IPS-NIHi11 (cell line): ENCODE results near the gene ARFIP1.
"Not testable (repeated sequence)": the region's sequence is repeated elsewhere in the genome, so short reads cannot be mapped to it uniquely, and the experiment has no call there.

Source experiments
- DNase-seq: peaks from one replicate; pipeline ENCODE4 v3.0.0; 2012; ENCODE audit warnings: mixed read lengths, low spot score

Gene ARFIP1

DNA sequence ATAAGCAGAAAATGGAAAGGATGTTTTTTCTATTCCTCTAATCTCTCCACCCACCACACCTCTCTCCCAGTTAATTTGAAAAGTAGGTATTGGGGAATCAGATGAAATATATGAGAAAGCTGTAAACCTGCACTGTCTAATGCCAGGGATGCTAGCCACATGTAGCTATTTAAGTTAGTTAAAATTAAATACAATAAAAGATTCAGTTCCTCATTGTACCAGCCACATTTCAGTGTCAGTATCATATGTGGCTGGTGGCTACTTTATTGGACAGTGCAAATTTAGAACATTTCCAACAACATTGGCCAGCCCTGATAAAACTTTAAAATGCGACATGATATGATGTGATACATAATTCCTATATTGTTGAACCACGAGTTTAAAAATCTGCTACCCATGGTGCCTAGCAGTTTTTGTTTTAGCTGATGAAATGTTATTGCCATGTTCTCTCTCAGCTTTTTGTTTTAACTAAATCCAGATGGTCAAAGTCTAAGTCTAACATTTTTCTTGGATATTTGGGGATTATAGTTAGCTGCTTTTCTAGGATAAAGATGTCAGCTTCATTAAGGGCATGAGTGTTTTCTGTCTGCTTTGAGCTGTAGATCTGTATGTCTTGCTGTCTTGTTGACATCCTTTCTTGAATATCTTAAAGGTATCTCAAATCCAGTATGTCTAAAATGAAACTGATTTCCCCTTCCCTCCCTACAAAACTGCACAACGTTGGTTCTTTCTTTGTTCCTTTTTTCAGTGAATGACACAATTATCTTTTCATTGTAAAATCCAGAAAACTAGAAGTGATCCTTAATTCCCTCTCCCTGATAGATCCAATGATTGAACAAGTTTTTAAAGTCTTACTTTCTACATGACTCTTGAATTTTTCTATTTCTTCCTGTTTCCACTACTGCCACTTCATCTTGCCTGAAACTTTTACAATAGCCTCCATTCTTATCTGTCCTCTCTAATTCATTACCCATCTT, 6.2 kb downstream of the ARFIP1 start:
- no peak for DNase-seq

DNA sequence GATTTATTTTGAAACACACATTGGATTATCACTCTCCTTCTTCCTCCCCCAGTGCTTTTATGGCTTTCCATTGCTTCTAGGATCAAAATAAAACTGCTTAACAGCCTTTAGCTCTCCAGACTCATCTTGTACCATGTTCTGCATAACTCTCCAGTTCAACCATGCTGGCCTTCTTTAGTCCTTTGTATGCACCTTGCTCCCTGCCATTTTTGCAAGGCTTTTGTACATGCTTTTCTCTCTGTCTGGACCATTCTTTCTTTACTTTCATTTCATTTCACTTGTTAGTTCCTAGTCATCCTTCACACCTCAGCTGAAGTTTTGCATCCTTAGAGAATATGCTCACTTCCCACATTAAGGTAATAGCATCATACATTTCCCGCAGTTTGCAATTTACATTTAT, 6.9 kb downstream of the ARFIP1 start:
- no peak for DNase-seq

DNA sequence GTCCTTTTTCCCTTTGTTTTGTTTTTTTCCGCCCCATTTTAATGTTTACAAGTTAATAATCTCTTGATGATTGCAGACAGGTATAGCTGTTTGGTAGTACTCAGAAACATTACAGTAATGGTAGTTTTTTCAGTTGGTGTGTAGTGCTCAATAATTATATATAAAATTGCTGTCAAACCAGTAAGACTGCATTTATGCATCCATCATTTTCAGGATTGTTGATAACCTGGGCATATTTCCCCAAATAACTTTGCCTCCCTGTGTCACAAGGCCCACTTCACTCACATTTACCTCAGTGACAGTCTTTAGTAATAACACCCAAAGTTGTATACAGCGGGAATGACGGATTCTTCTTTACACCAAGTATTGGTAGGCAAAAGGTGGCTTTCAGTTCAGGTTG, 16.1 kb downstream of the ARFIP1 start:
- no peak for DNase-seq

DNA sequence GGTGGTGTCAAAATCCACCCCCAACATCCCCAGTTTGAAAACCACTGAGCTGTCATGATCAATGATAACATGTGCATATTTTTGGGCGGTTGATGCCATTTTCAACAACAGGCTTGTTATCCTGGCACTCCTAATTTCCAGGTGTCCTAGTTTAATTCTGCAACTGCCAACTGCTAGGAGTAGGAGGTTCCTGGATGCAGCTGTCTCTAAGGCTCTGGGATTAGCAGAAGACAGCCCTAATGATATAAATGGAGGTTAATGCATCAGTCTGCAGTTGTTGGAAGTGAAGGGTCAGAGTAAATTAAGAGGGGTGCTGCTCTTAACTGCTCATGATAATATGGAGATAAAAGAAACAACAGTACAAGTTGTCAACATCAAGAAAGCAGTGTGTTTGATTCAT, 23.8 kb downstream of the ARFIP1 start:
- no peak for DNase-seq

DNA sequence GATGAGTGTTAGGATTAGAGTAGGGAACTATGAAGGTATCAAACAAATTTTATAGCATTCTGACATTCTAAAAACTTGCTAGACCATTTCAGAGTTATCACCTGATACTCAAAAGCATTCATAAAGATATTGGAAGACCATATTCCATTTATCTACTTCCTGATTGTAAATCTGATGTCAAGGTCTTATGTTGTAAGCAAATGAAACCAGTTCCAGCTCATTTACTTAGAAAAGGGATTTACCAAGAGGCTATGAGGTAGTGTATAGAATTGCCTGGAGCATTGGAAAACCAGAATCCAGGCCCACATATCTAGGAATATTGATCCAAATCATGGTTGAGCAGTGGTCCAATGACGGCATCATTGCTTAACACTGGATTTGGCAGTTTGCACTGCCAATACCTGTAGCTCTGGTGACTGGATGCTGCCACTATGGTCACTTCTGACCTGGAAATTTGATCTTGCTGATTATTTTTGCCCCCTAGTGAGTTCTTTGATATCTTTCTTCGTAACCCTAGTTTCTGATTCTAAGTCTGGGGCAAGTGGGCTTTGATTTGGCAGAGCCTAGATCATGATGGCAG, 25.4 kb downstream of the ARFIP1 start:
- no peak for DNase-seq

DNA sequence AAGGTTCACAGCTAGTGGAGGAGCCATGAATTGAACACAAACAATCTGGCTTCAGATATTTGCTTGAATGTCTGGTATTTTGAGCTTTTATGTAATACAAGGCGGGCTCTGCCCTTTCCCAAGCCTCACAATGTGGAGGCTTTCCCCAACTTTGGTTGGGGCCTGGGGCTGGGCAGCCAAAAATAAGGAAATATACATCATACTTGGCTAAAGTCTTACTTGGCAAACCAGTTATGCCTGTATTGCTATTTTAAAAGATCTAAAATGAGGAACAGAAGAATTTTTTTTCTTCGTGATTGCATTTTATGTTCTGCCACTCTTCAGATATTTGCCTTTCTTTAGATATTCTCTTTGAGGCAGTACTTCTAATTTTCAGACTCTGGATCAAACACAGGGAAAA, 26.1 kb downstream of the ARFIP1 start:
- DNase-seq = no peak

DNA sequence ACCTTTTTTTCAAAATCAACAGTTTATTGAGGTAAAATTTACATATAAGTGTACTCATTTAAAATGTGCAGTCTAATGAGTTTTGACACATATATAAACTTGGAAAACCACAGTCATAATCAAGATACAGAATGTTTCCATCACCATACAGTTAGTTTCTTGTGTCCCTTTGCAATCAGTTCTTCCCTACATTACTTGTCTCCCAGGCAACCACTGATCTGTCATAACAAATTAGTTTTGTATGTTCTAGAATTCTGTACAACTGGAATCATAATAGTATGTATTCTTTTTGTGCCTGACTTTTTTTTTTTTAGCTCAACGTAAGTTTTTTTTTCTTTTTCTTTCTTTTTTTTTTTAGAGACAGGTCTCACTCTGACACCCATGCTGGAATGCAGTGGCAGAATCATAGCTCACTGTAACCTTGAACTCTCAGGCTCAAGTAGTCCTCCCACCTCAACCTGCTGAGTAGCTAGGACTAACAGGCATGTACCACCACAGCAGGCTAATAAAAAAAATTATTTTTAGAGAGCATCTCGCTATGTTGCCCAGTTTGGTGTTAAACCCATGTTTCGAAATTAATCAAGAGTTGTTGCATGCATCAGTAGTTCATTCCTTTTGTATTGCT, 26.9 kb downstream of the ARFIP1 start:
- no peak for DNase-seq

DNA sequence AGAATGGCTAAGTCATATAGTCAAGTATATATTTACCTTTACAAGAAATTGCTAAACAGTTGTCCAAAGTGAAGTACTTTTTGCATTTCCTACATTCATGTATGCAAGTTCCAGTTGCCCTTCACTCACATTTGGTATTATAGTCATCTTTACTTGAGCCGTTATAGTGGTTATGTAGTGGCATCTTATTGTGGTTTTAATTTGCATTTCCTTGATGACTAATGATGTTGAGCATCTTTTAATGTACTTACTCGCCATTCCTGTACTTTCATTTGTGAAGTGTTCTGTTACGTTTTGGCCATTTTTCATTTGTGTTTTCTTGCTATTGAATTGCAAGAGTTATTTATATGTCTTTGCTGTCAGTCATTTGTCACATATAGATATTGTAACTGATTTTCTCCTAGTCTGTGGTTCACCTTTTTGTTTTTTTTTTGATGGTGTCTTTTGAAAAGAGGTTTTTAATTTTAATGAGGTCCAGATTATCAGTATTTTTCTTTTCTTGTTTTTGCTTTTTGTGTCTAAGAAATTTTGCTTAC, 27.6 kb downstream of the ARFIP1 start:
- DNase-seq = no peak

DNA sequence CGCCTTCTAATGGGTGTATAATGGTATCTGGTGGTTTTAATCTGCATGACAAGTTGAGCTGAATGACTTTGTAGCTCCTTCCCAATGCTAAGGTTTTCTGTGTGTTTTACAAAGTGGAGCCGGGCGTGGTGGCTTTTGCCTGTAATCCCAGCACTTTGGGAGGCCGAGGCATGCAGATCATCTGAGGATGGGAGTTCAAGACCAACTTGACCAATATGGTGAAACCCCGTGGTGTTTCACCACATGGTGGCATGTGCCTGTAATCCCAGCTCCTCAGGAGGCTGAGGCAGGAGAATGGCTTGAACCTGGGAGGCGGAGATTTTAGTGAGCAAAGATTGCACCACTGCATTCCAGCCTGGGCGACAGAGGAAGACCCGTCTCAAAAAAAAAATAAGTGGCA, 28.9 kb downstream of the ARFIP1 start:
- no peak for DNase-seq

DNA sequence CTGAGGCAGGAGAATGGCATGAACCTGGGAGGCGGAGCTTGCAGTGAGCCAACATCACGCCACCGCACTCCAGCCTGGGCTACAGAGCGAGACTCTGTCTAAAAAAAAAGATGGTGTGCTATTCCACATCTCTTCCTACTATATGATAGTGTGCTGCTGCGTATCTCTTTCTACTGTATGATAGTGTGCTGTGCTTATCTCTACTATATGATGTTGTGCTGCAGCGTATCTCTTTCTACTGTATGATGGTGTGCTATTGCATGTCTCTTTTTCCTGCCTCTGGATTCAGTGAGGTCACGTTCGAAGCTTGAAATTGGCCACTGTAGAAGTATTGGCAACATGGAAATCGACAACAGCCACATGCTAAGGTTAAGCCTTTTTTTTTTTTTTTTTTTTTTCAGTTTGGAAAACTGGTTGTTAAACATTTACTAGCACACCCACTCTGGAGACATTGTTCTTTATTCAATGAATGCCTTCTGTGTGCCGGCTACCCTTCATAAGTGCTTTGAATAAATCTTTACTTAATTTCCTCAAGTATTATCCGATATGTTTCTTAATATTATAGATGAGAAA, 31.0 kb downstream of the ARFIP1 start:
- no peak for DNase-seq

DNA sequence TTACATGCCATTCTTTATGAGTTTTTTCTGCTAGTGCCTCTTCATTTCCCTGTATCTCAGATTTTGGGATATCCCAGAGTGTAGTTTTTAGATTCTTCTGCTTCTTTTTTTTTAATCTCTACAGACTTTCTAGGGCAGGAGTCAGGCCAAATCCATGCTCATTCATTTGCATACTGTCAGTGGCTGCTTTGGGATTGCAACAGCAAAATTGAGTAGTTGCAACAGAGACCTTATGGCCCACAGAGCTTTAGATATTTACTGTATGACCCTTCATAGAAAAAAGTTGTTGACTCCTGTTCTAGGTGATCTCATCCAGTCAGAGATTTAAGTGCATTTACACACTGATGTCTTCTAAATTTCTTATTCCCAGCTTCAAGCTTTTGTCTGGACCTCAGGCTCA, 35.3 kb downstream of the ARFIP1 start:
- no peak for DNase-seq

DNA sequence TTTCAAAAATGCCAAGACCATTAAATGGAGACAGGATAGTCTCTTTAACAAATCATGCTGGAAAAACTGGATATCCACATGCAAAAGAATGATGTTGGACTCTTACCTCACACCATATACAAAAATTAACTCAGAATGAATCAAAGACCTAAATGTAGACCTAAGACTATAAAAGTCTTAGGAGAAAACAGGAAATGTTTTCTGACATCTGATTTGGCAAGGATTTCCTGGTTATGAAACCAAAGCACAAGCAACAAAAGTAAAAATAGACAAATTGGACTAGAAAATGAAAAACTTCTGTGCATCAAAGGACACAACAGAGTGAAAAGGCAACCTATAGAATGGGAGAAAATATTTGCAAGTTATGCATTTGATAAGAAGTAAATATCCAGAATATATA, 37.6 kb downstream of the ARFIP1 start:
- DNase-seq = no peak

DNA sequence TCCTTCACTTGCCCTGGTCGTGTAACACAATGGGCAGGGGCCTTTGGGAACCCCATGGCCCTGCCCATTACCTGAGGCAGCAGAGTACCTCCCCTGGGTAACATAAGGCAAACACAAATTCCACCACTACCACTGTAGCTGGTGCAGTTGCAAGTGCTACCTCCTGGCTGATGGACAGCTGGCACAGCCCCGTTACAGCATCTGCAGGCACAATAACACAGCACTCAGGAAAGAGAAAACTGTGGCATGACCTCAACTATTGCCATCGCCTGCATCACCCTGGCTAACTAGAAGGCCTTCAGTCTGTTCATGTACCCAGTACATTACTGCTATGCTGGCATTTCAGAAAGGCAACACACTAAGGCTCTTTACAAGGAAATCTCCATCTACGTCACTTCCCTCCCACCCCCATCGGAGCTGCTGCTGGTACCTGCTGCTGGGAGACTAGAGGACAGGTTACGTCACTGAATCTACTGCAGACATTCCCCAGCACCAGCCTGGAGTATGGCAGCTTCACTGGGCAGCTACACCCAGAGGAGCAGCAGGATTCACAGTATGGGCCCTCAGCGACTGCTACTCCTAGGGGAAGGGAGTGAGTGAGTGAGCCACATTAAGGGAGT, 39.4 kb downstream of the ARFIP1 start:
- DNase-seq = no peak

DNA sequence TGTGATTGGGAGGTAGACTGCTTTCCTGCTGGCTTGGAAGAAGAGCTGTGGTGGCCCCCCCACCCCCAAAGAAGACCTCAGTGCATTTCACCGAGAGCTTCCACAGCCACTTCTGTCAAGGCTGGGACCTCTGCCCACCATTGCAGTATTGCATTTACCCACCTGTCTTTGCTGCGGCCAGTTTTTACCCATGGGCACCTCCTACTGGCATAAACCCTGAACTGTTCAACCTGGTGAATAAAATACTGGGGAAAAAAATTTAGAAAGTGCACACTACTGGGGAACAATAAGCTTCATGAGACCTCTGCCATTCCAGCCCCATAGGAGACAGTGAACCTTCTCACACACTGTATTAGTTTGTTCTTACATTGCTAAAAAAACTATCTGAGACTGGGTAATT, 40.3 kb downstream of the ARFIP1 start:
- no peak for DNase-seq

DNA sequence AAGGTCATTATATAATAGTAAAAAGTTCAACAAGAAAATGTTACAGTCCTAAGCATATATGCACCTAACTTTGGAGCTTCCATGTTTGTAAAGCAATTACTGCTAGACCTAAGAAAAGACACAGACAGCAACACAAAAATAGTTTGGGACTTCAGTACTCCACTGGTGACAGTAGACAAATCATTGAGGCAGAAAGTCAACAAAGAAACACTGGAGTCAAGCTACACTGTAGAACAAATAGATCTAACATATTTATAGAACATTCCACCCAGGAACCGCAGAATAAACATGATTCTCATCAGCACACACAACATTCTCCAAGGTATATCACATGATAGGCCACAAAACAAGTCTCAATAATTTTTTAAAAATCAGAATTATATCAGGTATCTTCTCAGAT, 42.6 kb downstream of the ARFIP1 start:
- DNase-seq = no peak

DNA sequence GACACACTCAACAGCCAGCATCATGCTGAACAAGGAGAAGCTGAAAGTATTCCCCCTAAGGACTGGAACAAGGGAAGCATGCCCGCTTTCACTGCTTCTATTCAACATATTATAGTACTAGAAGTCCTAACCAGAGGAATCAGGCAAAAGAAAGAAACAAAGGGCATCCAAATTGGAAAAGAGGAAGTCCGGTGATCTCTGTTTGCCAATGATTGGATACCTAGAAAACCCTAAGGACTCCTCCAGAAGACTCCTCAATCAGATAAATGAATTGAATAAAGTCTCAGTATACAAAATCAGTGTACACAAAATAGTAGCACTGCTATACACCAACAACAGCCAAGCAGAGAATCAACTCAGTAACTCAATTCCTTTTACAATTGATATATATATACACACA, 44.8 kb downstream of the ARFIP1 start:
- no peak for DNase-seq

DNA sequence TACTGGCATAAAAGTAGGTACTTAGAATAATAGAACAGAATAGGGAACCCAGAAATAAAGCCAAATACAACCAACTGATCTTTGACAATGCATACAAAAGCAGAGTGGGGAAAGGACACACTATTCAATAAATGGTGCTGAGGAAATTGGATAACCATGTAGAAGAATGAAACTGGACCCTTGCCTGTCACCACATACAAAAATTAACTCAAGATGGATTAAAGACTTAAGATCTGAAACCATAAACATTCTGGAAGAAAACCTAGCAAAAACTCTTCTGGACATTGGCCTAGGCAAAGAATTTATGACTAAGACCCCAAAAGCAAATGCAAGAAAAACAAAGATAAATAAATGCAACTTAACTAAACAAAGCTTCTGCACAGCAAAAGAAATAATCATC, 45.6 kb downstream of the ARFIP1 start:
- no peak for DNase-seq

DNA sequence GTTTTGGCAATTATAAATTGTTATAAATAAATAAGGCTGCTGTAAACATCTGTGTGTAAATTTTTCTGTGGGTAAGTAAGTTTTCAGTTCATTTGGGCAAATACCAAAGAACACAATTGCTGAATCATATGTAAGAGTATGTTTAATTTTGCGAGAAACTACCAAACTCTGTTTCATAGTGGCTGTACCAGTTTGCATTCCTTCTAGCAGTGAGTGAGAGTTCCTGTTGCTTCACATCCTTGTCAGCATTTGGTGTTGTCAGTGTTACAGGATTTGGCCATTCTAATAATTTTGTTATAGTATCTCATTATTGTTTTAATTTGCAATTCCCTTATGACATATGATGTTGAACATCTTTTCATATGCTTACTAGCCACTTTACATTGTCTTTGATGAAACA, 48.4 kb downstream of the ARFIP1 start:
- no peak for DNase-seq

DNA sequence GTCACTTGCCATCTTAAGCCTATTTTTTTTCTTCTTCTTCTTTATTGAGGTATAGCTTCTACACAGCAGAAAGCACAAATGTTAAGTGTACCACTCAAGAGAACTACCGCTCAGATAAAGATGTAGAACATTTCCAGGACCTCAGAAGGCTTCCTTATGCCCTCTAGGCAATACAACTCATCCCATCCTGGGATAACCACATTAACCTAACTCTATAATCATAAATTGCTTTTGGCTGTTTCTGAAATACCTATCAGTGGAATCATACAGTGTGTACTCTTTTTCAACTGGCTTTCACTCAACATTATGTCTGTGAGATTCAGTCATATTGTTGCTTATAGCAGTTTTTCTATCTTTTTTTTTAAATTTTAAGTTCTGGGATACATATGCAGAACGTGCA, 51.7 kb downstream of the ARFIP1 start:
- DNase-seq = no peak

DNA sequence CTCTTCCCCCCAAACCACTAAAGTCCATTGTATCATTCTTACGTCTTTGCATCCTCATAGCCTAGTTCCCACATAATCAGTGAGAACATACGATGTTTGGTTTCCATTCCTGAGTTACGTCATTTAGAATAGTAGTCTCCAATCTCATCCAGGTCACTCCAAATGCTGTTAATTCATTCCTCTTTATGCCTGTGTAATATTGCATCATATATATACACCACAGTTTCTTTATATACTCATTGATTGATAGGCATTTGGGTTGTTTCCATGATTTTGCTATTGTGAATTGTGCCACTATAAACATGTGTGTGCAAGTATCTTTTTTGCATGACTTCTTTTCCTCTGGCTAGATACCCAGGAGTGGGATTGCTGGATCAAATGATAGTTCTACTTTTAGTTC, 57.2 kb downstream of the ARFIP1 start:
- no peak for DNase-seq

DNA sequence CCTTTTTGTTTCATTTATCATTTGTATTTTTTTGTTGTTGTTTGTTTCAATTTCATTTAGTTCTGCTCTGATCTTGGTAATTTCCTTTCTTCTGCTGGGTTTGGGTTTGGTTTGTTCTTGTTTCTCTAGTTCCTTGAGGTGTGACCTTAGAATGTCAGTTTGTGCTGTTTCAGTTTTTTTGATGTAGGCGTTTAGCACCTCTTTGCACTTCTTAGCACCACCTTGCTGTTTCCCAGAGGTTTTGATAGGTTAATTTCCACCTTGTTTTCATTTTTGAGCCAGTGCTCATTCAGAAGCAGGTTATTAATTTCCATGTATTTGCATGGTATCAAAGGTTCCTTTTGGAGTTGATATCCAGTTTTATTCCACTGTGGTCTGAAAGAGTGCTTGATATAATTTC, 60.0 kb downstream of the ARFIP1 start:
- DNase-seq = not testable (repeated sequence)

DNA sequence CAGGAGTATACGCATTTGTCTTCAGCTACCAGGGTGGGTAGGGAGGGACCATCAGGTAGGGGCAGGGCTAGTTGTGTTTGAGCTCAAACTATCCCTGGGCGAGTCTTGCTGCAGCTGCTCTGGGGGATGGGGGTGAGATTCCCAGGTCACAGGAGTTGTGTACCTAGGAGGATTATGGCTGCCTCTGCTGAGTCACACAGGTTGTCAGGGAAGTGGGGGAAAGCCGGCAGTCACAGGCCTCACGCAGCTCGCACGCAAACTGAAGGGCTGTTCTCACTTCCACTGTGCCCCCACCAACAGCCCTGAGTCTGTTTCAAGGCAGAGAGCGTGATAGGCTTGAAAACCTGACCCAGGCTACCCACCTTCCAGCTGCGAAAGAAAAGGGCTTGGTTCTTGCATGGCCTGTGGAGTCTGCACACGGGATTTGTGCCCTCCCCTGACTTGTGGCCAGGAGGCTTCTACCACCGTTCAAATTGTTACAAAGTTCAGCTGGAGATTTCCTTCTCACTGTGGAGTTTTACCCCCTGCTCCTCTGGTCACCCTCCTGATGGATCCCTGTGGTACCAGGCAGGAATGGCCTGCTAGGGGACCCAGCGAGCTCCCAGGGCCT, 63.8 kb downstream of the ARFIP1 start:
- no peak for DNase-seq
